MG63 (cell line): ENCODE measurements around the gene SLIT3. TPM values are rescaled to one million over a fixed set of nuclear protein-coding genes. Genes with fewer than 3 reads are reported as not detected.

Source experiments
- DNase-seq: peaks from one replicate; pipeline ENCODE4 v3.0.0-alpha.2; 2020
- H3K27me3 ChIP-seq: fragments of 250-450 bp; sonication (Bioruptor Pico); 2 replicates; pipeline ENCODE4 v1.5.1; 2020; ENCODE audit warnings: mild to moderate bottlenecking, moderate library complexity
- H3K36me3 ChIP-seq: fragments of 250-450 bp; sonication (Bioruptor Pico); 2 replicates; pipeline ENCODE4 v1.5.1; 2020; ENCODE audit warnings: mild to moderate bottlenecking, moderate library complexity
- H3K4me3 ChIP-seq: fragments of 250-450 bp; sonication (Bioruptor Pico); 2 replicates; pipeline ENCODE4 v1.5.1; 2020; ENCODE audit warnings: mild to moderate bottlenecking, moderate library complexity
- H3K9me3 ChIP-seq: fragments of 250-450 bp; sonication (Bioruptor Pico); 2 replicates; pipeline ENCODE4 v1.5.1; 2020; ENCODE audit warnings: mild to moderate bottlenecking, moderate library complexity
- total RNA-seq: library from RNA; depleted of rRNA; stranded (reverse); fragments of >200 nt; shearing (Covaris generic); gene quantifications from 2 replicates; pipeline ENCODE4 v1.2.3, GENCODE V29; 2014; ENCODE audit warnings: low replicate concordance

Gene SLIT3
- total RNA-seq, 1 experiment from 2014 or later = 8.0 TPM

DNA sequence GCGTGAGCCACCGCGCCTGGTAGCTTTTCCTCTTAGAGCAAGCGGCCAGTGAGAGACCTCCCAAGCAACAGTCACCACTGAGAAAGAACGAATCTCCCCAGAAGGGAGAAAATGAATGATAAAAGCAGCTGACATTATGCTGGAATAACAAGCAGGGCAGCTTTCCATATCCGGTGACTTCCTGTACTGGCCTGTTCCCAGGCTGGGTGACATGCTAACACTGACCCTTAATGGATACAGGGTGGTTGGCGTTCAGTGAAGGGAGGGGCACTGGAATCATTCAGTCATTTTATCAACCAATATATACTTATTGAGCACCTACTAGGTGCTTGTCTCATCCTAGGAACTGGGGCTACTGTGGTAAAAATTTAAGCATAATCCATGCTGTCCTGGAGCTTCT, 364.4 kb downstream of the SLIT3 start:
- H3K4me3 ChIP-seq = no peak overlapping the region
- H3K36me3 ChIP-seq = no peaks in the 10 kb centered on the region
- no peaks in the 10 kb centered on the region; the same call in 1 of the 2 replicates for H3K27me3 ChIP-seq
- DNase-seq = no peak
- H3K9me3 ChIP-seq = no peaks in the 10 kb centered on the region

DNA sequence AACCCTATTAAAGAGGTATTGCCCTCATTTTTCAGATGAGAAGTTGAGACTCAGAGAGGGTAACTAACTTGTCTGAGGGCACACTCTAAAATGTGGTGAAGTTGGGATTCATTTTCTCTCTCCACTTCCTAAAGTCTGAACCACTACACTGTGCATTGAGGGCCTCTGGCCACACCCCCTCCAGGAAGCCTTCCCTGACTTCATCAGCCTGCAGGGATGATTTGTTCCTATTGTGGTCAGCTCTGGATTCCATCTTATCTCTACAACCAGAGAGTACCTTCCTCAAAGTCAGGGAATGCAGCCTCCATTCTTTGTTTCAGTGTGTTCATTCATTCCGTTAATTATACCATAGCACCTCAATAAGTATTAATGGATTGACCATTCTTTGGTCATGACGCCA, 365.8 kb downstream of the SLIT3 start:
- Histone ChIP-seq H3K9me3 (no peaks in the 10 kb centered on the region), H3K36me3 (no peaks in the 10 kb centered on the region), H3K27me3 (no peaks in the 10 kb centered on the region; the same call in 1 of the 2 replicates), H3K4me3 (no peak overlapping the region)
- no peak for DNase-seq

DNA sequence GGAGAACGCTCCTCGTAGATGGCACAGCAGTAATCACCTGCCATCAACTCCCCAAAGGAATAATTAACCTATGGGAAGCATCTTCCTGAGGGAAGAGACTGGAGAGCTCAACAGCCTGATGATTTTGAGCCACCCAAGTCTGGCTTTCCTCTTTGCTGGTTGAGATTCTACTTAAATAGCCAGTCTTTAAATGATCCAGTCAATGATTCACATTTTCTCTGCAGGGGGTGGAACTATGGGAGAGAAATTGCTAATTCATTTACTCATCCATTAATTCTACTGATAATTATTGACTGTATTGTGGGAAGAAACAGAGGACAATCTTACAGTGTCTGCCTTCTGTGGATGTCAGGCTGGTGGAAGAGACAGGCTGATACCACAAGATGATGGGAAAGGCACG, 366.8 kb downstream of the SLIT3 start:
- Histone ChIP-seq H3K4me3 (no peak overlapping the region), H3K36me3 (no peaks in the 10 kb centered on the region), H3K9me3 (no peaks in the 10 kb centered on the region), H3K27me3 (peaks cover 2% of the 10 kb centered on the region)
- DNase-seq = no peak

DNA sequence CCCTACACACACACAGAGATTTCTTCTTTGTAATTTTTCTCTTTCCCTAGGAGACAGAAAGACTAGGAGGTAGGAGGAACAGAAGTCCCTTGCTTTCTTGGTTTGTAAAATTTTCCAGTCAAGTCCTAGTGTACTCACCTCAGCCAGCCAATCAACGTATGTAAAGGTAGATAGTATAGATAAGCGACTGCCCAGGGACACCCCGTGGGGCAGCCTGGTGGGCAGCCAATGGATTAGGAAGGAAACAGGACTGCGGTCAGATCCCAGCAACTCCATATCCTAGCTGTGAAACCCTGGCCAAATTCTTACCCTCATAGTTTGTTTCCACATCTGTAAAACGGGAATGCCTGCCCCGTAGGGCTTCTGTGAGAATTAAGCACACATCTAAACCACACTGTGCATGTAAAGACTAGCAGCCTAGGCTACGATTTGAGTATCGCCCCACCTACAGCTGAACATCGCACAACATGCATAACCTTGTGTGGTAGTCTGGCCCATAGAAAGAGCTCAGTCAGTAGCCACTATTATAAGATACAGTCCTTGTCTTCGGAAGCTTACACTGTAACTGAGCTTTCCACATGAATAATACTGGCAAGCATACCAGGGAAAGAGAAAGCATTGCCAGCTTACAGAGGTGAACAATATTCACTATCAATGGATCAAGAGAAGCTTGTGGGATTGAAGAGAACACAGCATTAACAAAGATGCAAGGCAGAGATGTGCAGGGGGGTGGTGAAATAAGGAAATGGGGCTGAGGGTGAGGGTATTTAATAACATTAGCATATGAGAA, 368.3 kb downstream of the SLIT3 start:
- Histone ChIP-seq H3K27me3 (peaks cover 7% of the 10 kb centered on the region), H3K9me3 (no peaks in the 10 kb centered on the region), H3K4me3 (no peak overlapping the region), H3K36me3 (no peaks in the 10 kb centered on the region)
- DNase-seq = no peak

DNA sequence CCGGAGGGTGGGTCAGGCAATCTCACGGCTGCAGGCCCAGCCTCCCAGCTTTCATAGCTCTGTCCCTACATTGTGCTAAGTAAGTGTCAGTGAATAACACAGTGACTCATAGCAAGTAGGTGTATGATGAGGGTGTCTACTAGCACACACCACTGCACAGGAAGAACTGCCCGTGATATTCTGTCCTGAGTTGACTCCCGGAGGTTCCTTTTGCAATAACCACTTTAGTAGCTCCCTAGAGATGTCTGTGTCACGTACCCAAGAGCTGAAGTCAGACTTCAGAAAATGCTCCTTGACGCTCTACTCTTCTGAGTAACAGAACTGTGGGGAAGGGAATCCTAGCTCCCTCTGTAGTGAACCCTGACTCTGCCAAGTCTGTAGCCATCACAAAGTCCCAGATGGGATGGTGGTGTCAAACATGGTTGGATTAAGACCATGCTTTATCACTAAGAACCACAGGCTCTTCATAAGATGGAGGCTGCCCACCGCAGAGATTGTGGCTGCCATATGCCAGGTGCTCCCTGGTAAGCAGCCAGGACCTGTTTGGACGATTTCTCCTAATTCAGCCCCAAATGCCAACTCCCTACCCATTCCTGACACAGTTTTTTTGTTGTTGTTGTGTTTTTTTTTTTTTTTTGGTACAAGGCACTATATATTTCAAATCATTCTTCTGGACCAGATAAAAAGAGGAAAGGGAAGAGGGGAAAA, 369.1 kb downstream of the SLIT3 start:
- no peaks in the 10 kb centered on the region for H3K36me3 ChIP-seq
- peaks cover 9% of the 10 kb centered on the region for H3K27me3 ChIP-seq
- no peaks in the 10 kb centered on the region for H3K9me3 ChIP-seq
- no peak overlapping the region for H3K4me3 ChIP-seq
- DNase-seq = no peak

DNA sequence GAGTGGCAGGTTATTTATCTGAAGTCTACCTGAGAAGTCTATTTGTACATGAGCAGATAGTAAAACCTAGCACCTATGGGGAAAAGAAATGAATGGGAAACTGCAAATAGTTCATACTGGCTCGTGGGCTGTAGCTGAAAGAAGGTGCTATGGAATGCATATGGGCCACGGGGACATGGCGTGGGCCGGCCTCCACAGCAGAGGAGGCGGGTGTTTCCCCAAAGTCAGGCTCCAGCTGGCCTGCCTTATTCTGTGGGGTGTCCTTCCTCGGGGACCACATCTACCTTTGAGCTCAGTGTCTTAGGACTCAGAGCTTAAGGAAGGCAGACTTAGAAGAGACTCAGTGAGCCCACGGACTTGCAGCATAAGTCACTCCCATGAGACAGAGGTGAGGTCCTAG, 371.3 kb downstream of the SLIT3 start:
- H3K9me3 ChIP-seq = no peaks in the 10 kb centered on the region
- no peaks in the 10 kb centered on the region for H3K36me3 ChIP-seq
- peaks cover 19% of the 10 kb centered on the region for H3K27me3 ChIP-seq
- H3K4me3 ChIP-seq = no peak overlapping the region
- DNase-seq = no peak

DNA sequence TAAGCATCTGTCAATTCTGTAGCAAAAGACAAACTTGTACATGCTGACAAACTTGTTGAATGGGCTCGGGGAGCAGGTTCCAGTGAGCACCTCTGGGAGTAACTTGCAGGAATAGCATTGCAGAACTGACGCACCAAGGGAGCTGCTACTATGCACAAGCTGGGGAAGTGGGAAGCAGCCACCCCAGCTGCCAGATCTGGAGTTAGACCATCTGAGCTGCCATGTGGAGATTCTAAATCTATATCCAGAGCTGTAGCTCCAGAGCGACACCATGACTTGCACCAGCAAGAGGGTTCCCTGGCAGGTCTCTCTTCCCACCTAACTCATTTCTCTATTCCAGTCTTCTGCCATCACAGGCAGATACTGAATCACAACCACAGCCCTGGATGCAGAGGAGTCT, 375.8 kb downstream of the SLIT3 start:
- no peaks in the 10 kb centered on the region for H3K9me3 ChIP-seq
- no peak for DNase-seq
- peaks cover 30% of the 10 kb centered on the region for H3K27me3 ChIP-seq
- no peaks in the 10 kb centered on the region for H3K36me3 ChIP-seq
- no peak overlapping the region for H3K4me3 ChIP-seq

DNA sequence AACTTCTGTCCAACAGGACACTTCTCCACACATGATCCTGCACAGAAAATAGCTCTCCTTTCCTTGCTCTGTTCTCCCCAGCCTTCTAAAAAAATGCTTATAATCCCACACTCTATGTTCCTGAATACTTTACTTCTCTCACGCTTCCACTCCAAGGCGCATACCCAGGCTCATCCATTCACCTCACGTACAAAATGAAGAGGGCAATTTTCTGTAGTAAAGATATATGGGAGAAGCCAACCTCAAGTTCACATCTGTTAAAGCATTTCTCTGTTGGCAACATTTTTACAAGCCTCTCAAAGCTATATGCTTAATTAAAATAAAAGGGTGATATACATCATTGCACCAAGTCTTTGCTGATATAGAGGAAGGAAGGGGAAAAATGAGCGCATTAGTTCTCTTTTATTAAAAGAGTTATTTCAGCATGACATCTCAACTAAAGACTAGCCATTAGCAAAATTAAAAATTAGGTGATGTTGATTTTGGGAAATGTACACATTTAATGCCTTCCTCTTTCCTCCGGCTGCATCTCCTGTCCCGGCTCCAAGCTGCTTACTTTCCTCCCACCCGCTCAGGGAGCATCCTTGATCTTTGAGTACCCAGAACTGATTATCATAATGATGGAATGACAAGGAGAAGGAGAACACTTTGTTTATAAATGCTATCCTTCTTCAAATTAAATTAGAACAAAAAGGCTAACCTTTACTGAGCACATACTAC, 379.6 kb downstream of the SLIT3 start:
- no peaks in the 10 kb centered on the region for H3K36me3 ChIP-seq
- DNase-seq = no peak
- H3K9me3 ChIP-seq = no peaks in the 10 kb centered on the region
- H3K4me3 ChIP-seq = no peak overlapping the region
- peaks cover 37% of the 10 kb centered on the region for H3K27me3 ChIP-seq

DNA sequence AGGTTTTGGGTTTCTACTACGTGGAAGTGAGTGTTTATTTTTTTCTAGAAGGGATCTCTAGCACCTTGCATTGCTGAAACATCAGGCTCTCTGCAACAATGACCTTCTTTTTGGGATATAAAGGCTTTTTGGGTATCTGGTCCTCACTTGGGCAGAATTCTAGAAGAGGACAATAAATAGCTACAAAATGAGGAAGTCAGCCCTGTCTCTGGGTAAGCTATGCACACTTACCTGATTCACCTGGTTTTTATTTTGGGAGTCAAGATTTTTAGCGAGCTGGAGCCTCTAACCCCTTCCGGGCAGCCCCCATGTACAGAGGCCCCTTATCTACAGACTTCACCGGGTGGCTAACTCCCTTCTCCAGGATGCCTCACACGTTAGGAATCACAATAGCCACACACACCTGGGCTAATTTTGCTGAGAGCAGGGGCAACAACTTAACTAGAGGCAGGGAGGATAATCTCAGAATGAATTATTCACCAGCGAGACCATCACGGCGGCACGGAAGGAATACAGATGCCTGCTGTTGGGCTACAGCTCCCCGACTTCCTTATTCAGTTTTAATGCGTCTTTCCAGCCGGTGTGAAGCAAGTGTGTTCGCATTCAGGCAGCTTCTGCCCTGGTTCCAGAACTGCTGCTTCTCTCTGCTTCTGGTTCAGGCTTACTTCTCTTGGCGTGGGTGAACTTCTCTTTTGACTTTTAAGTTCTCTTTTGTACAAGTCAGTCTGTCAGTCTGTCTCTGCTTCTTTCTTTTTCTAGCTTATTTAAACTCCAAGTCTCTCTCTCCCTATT, 380.7 kb downstream of the SLIT3 start:
- Histone ChIP-seq H3K36me3 (no peaks in the 10 kb centered on the region), H3K4me3 (no peak overlapping the region), H3K27me3 (peaks cover 38% of the 10 kb centered on the region), H3K9me3 (no peaks in the 10 kb centered on the region)
- no peak for DNase-seq

DNA sequence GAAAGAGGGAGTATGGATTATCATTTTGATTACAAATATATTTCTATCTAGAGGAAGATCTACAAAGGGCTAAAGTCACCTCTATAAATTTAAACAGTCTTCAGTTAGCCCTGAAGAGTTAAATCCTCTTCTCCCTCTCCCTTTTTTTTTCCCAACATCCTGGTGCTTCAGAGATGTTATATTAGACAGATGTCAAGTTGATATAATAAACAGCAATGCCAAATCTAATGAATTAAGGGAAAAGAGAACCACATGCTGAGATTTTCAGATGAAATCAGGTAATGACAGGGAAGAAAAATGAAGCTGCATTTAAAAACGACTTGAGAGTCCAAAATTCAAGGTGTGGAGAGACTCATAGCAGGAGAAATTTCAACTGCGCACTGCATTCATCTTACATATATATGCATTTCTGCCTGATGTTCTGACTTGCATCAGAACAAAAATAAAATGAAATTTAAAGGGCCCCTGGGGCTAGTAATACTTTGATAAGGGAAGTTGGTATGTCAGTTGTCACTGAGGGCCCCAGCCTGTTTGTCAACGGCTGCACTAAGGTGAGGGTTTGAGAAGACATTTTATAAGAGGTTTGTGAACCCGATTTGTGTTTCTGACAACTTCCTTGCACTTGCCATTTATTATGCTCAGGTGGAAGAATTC, 382.9 kb downstream of the SLIT3 start:
- no peaks in the 10 kb centered on the region for H3K36me3 ChIP-seq
- no peak for DNase-seq
- H3K27me3 ChIP-seq = peaks cover 38% of the 10 kb centered on the region
- H3K9me3 ChIP-seq = no peaks in the 10 kb centered on the region
- no peak overlapping the region for H3K4me3 ChIP-seq

DNA sequence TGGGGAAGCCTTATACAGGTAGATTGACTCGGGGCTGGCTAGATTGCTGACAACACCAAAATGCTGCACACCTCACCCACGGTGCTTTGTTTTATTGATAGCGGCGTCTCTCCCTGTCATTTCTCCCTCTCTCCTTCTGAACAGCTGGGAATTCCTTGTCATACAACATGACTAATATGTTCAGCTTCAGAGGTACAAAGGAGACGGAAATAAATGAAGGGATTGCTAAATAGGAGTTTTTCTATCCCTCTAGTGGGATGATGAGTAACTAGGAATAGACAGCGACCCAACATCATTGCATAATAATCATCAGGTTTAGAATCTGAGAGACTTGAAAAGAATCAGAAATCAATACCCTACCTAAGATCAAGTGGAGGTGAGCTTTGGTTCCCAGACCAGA, 384.1 kb downstream of the SLIT3 start:
- Histone ChIP-seq H3K4me3 (no peak overlapping the region), H3K27me3 (peaks cover 42% of the 10 kb centered on the region), H3K9me3 (peaks cover 2% of the 10 kb centered on the region; the same call in 1 of the 2 replicates), H3K36me3 (no peaks in the 10 kb centered on the region)
- no peak for DNase-seq

DNA sequence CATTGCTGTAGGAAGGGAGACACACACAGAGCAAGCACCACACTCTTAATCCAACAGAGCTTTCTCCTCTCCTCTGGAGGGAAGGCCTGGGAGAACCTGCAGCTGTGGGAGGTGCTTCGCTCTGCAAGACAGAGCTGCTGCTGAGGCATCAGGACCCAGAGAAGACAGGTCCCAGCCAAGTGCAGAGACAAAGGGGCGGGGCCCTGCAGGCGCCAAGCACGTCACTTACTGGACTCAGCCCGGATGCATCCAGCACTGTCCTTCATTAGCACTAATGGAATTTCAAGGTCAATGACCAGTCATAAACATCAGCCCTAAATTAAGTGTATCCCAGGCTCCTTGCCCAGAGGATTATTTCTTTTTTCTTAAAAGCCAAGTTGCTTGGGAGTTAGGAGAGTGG, 384.7 kb downstream of the SLIT3 start:
- peaks cover 2% of the 10 kb centered on the region; the same call in 1 of the 2 replicates for H3K9me3 ChIP-seq
- no peak for DNase-seq
- H3K36me3 ChIP-seq = no peaks in the 10 kb centered on the region
- peaks cover 45% of the 10 kb centered on the region for H3K27me3 ChIP-seq
- H3K4me3 ChIP-seq = no peak overlapping the region

DNA sequence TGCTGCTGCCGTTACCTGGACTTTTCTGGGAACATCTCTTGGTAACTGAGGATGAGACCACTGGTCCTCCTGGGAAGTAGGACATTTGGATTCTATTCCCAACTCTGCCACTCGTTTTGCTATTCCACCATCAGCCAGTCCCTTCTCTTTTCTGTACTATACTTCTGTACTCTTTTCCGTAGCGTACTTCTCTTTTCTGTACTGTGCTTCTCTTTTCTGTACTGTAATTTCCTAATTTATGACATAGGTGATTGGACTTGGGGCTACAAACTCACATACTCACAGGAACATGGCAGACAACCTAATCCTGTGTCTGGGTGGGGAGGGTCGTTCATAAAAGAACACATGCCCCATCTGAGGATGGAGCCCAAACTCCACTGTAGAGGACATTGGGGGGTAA, 386.4 kb downstream of the SLIT3 start:
- Histone ChIP-seq H3K4me3 (no peak overlapping the region), H3K9me3 (peaks cover 2% of the 10 kb centered on the region; the same call in 1 of the 2 replicates), H3K36me3 (no peaks in the 10 kb centered on the region), H3K27me3 (peaks cover 35% of the 10 kb centered on the region)
- DNase-seq = no peak

DNA sequence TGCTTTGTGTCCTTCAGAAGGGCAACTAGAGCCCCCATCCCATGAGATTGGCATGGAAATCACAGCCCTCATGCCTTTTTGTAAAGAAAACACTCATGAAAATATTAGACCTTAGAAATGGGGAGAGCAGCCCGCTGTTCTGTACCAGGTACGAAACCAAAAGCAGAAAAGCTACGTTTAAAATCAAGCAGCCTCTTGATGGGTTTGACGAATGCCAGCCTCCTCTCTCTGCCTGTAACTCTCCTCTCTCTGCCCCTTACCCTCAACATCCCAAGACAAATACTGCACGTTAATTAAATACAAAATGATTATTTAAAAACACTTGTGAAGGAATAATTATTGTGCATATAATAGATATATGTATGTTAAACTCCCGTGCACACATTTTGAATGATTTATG, 390.1 kb downstream of the SLIT3 start:
- no peak for DNase-seq
- Histone ChIP-seq H3K9me3 (peaks cover 2% of the 10 kb centered on the region; the same call in 1 of the 2 replicates), H3K36me3 (no peaks in the 10 kb centered on the region), H3K27me3 (peaks cover 32% of the 10 kb centered on the region), H3K4me3 (no peak overlapping the region)

DNA sequence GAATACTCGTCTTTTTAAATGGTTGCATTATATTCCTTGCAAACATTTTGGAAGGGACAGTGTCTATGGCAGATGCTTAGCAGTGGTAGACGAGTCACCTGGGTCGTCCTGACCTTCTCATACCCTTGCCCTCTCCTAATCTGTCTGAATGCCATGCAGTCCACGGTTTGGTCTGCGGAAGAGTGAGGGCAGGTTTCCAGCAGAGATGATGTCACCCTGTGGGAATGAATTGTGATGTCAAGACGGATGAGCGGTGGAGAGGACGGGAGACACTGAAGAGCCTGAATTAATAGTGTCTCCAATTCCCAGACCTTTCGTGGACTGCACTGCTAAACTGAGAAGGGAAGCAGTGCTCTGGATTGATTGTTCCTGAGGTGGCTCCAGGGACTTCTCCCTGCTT, 392.7 kb downstream of the SLIT3 start:
- Histone ChIP-seq H3K9me3 (peaks cover 2% of the 10 kb centered on the region; the same call in 1 of the 2 replicates), H3K27me3 (peaks cover 25% of the 10 kb centered on the region), H3K36me3 (no peaks in the 10 kb centered on the region), H3K4me3 (no peak overlapping the region)
- no peak for DNase-seq

DNA sequence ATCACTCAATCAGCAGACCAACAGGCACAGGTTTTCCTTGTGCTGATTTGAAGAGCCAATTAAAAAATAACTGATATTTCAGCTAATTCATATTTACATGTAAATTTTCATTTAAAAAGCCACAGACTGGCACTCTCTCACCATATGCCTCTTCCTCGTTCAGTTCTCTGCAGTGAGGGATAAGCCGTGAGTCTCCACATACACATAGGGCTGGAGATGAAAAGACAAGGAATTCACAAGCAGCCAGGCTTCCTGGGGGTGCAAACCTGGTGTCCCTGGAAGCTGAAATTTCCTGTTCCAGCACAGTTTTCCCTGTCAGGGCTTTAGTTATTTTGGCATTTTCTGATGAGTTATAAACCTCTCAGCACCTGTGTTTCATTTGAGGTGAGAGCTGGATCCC, 397.9 kb downstream of the SLIT3 start:
- peaks cover 1% of the 10 kb centered on the region for H3K27me3 ChIP-seq
- DNase-seq = no peak

More for the DNA sequence above, 397.9 kb downstream of the SLIT3 start:
- no peaks in the 10 kb centered on the region for H3K9me3 ChIP-seq
- no peaks in the 10 kb centered on the region for H3K36me3 ChIP-seq
- H3K4me3 ChIP-seq = no peak overlapping the region
